GM08714 (cell line): ENCODE results near the gene CADM2.

Experiments used
- H3K4me3 ChIP-seq: fragments of 200-500 bp; sonication (Bioruptor generic); 2 replicates; pipeline ENCODE4 v1.5.1; 2014; ENCODE audit warnings: mild to moderate bottlenecking, low read length, inconsistent platforms
- ZNF274 ChIP-seq: IDR thresholded peaks from 2 replicates; pipeline ENCODE4 v1.6.1; 2012; ENCODE audit warnings: mild to moderate bottlenecking, low read depth, low read length

The CADM2 gene

GRCh38 chr3:85164436-85164835 lies 205.6 kb downstream of the CADM2 start:
- TF ChIP-seq ZNF274, result no peak

GRCh38 chr3:85167576-85167975 lies 208.8 kb downstream of the CADM2 start:
- H3K4me3 ChIP-seq, result no peak overlapping the region
- TF ChIP-seq ZNF274, result no peak

More at GRCh38 chr3:85164436-85164835, 205.6 kb downstream of the CADM2 start:
- H3K4me3 ChIP-seq, result no peak overlapping the region

- no peak for TF ChIP-seq ZNF274
- no peak overlapping the region for H3K4me3 ChIP-seq
These were observed 211.9 kb downstream of the CADM2 start for GRCh38 chr3:85170646-85171045.

- no peak for TF ChIP-seq ZNF274
- no peak overlapping the region for H3K4me3 ChIP-seq
These were observed 213.2 kb downstream of the CADM2 start for GRCh38 chr3:85171976-85172375.

- TF ChIP-seq ZNF274, result no peak
- H3K4me3 ChIP-seq, result no peak overlapping the region
These were observed 218.0 kb downstream of the CADM2 start for GRCh38 chr3:85176799-85177198.

GRCh38 chr3:85182975-85183752 lies 224.4 kb downstream of the CADM2 start:
- no peak for TF ChIP-seq ZNF274
- no peak overlapping the region for H3K4me3 ChIP-seq

- H3K4me3 ChIP-seq, result no peak overlapping the region
- no peak for TF ChIP-seq ZNF274
These were observed 226.7 kb downstream of the CADM2 start for GRCh38 chr3:85185495-85185894.

- no peak overlapping the region for H3K4me3 ChIP-seq
- no peak for TF ChIP-seq ZNF274
These were observed 230.9 kb downstream of the CADM2 start for GRCh38 chr3:85189731-85190130.

GRCh38 chr3:85193565-85193964 lies 234.8 kb downstream of the CADM2 start:
- no peak overlapping the region for H3K4me3 ChIP-seq
- TF ChIP-seq ZNF274, result no peak

GRCh38 chr3:85208650-85209049 lies 249.9 kb downstream of the CADM2 start:
- no peak overlapping the region for H3K4me3 ChIP-seq
- no peak for TF ChIP-seq ZNF274

GRCh38 chr3:85210540-85210939 lies 251.8 kb downstream of the CADM2 start:
- H3K4me3 ChIP-seq, result no peak overlapping the region
- TF ChIP-seq ZNF274, result no peak

GRCh38 chr3:85228966-85229365 lies 270.2 kb downstream of the CADM2 start:
- TF ChIP-seq ZNF274, result no peak
- H3K4me3 ChIP-seq, result no peak overlapping the region

GRCh38 chr3:85244091-85244490 lies 285.3 kb downstream of the CADM2 start:
- H3K4me3 ChIP-seq, result no peak overlapping the region
- TF ChIP-seq ZNF274, result no peak

GRCh38 chr3:85244519-85244918 lies 285.7 kb downstream of the CADM2 start:
- no peak overlapping the region for H3K4me3 ChIP-seq
- no peak for TF ChIP-seq ZNF274

- H3K4me3 ChIP-seq, result no peak overlapping the region
- TF ChIP-seq ZNF274, result no peak
These were observed 293.0 kb downstream of the CADM2 start for GRCh38 chr3:85251766-85252165.

- TF ChIP-seq ZNF274, result no peak
- H3K4me3 ChIP-seq, result no peak overlapping the region
These were observed 293.9 kb downstream of the CADM2 start for GRCh38 chr3:85252686-85253085.
